ENCODE data around the gene SLC35E3.
"Not testable (repeated sequence)": the region's sequence is repeated elsewhere in the genome, so short reads cannot be mapped to it uniquely, and the experiment has no call there.

The SLC35E3 gene

DNA sequence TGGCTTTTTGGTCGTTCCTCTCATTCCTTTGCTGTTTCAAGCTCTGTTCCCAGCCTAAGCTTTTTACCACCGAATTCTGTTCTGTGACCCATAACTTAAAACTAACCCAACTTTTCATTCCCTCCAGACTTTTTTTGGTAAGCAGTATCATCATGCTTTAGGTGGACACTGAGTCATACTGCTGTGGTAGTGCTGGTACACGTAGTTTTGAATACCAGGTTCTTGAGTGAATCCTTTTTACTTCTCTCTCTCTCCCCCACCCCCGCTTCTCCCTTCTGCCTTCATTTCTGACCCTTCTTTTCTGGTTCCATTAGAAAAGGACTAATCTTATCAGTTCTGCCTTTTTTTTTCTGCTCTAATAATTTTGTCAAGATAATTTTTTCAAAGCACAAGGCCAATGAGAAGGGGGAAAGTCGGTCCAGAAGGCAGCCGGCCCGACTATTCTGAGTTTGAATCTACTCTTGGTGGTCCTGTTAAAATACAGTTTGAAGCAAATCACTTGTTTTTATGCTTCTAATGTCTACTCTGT is 59.7 kb downstream of the SLC35E3 start:
- no CpG with 5 or more reads among the region's 7 CpGs for WGBS, 2 donors (ENCODE audit: extremely low coverage in 2 of 2, insufficient read length in 2 of 2, insufficient replicate concordance in 1 of 2)
- Histone ChIP-seq H3K4ac (ENCODE audit: low read length) (no peak overlapping the region), H3K27ac (replicated peaks; ENCODE audit: low read length) (no peak overlapping the region), H3K14ac (ENCODE audit: low read length) (no peak overlapping the region), H3K9ac (ENCODE audit: low read depth, low read length, poor library complexity) (no peak overlapping the region), H2BK5ac (ENCODE audit: low read length) (no peak overlapping the region), H2BK12ac (ENCODE audit: low read length) (no peak overlapping the region), H3K36me3 (replicated peaks in 1 of 2; ENCODE audit: control insufficient read depth in 2 of 2, insufficient read depth in 2 of 2, low read length in 2 of 2) (peaks cover 0 to 15% of the 10 kb centered on the region in 2 donors), H3K4me3 (ENCODE audit: low read length in 2 of 2) (no peak overlapping the region), H3K9me3 (replicated peaks in 1 of 2; ENCODE audit: control insufficient read depth in 2 of 2, insufficient read depth in 1 of 2, low read depth in 1 of 2, low read length in 2 of 2) (peaks cover 0 to 5% of the 10 kb centered on the region in 2 donors), H3K4me1 (ENCODE audit: control insufficient read depth in 2 of 2, insufficient read depth in 1 of 2, low read depth in 1 of 2, low read length in 2 of 2) (peaks cover 0 to 6% of the 10 kb centered on the region in 2 donors), H3K23ac (ENCODE audit: low read depth, low read length, poor library complexity) (no peak overlapping the region), H4K91ac (ENCODE audit: low read depth, low read length, poor library complexity) (no peak overlapping the region), H2BK15ac (ENCODE audit: low read length) (no peak overlapping the region), H4K8ac (ENCODE audit: low read depth, low read length) (no peak overlapping the region), H3K18ac (ENCODE audit: low read length) (no peak overlapping the region), H3K79me1 (ENCODE audit: low read depth, low read length) (peaks cover 2% of the 10 kb centered on the region), H2AFZ (ENCODE audit: low read length) (no peak overlapping the region), H2AK5ac (ENCODE audit: low read depth, low read length) (no peak overlapping the region), H3K27me3 (ENCODE audit: control insufficient read depth in 3 of 3, insufficient read depth in 3 of 3, low read depth in 1 of 3, low read length in 3 of 3) (no peaks in the 10 kb centered on the region), H3K4me2 (ENCODE audit: insufficient read depth, low read length, poor library complexity, severe bottlenecking) (no peak overlapping the region), H2BK120ac (ENCODE audit: low read depth, low read length) (no peak overlapping the region)
- DNase-seq (ENCODE audit: low spot score): no peak

DNA sequence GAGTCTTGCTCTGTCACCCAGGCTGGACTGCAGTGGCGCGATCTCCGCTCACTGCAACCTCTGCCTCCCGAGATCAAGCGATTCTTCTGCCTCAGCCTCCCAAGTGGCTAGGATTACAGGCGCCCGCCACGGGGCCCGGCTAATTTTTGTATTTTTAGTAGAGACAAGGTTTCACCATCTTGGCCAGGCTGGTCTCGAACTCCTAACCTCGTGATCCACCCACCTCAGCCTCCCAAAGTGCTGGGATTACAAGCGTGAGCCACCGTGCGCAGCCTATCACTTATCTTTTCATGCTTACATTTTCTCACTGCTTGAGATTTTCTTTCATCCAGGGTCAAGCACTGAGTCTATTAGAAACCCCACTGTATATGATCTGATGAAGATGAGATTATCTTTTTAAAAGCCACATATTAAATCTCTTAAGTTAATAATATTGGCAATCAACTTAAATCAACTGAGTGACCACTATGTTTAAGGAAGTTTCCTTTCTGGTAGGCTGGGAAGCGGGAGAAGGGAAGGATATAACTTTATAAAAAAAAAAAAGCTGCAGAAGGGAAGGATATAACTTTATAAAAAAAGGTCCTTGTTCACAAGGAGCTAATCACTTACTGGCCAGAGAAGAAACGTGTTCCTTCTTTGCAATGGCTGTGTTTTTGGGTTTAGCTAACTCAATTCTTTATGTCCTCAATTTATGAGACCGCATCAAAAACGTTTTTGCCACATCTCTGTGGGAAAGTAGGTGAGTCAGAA is 60.7 kb downstream of the SLC35E3 start:
- Histone ChIP-seq H2AK5ac (ENCODE audit: low read depth, low read length) (no peak overlapping the region), H3K36me3 (replicated peaks in 1 of 2; ENCODE audit: control insufficient read depth in 2 of 2, insufficient read depth in 2 of 2, low read length in 2 of 2) (peaks cover 0 to 25% of the 10 kb centered on the region in 2 donors), H4K91ac (ENCODE audit: low read depth, low read length, poor library complexity) (no peak overlapping the region), H3K4ac (ENCODE audit: low read length) (no peak overlapping the region), H3K4me3 (ENCODE audit: low read length in 2 of 2) (no peak overlapping the region), H2BK5ac (ENCODE audit: low read length) (no peak overlapping the region), H3K9ac (ENCODE audit: low read depth, low read length, poor library complexity) (no peak overlapping the region), H3K79me1 (ENCODE audit: low read depth, low read length) (peaks cover 2% of the 10 kb centered on the region), H2BK15ac (ENCODE audit: low read length) (no peak overlapping the region), H3K18ac (ENCODE audit: low read length) (no peak overlapping the region), H3K27ac (replicated peaks; ENCODE audit: low read length) (no peak overlapping the region), H4K8ac (ENCODE audit: low read depth, low read length) (no peak overlapping the region), H3K9me3 (replicated peaks in 1 of 2; ENCODE audit: control insufficient read depth in 2 of 2, insufficient read depth in 1 of 2, low read depth in 1 of 2, low read length in 2 of 2) (peaks cover 0 to 5% of the 10 kb centered on the region in 2 donors), H2BK12ac (ENCODE audit: low read length) (no peak overlapping the region), H3K4me1 (ENCODE audit: control insufficient read depth in 2 of 2, insufficient read depth in 1 of 2, low read depth in 1 of 2, low read length in 2 of 2) (peaks cover 0 to 6% of the 10 kb centered on the region in 2 donors), H3K14ac (ENCODE audit: low read length) (no peak overlapping the region), H3K4me2 (ENCODE audit: insufficient read depth, low read length, poor library complexity, severe bottlenecking) (no peak overlapping the region), H3K27me3 (ENCODE audit: control insufficient read depth in 3 of 3, insufficient read depth in 3 of 3, low read depth in 1 of 3, low read length in 3 of 3) (no peaks in the 10 kb centered on the region), H3K23ac (ENCODE audit: low read depth, low read length, poor library complexity) (no peak overlapping the region), H2AFZ (ENCODE audit: low read length) (no peak overlapping the region), H2BK120ac (ENCODE audit: low read depth, low read length) (no peak overlapping the region)
- no peak for DNase-seq (ENCODE audit: low spot score)
- WGBS, 2 donors (ENCODE audit: extremely low coverage in 2 of 2, insufficient read length in 2 of 2, insufficient replicate concordance in 1 of 2): no CpG with 5 or more reads among the region's 18 CpGs

DNA sequence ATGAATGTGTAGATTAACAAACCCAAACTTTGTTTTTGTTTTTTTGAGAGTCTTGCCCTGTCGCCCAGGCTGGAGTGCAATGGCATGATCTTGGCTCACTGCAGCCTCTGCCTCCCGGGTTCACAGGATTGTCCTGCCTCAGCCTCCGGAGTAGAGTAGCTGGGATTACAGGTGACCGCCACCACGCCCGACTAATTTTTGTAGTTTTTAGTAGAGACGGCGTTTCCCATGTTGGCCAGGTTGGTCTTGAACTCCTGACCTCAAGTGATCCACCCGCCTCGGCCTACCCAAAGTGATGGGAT is 61.2 kb downstream of the SLC35E3 start:
- Histone ChIP-seq H3K4me3 (ENCODE audit: low read length in 2 of 2) (peak overlapping the region; percentile 69 to 95), H3K36me3 (replicated peaks in 1 of 2; ENCODE audit: control insufficient read depth in 2 of 2, insufficient read depth in 2 of 2, low read length in 2 of 2) (peaks cover 0 to 30% of the 10 kb centered on the region in 2 donors), H3K27ac (replicated peaks; ENCODE audit: low read length) (peak overlapping the region; percentile 79), H3K4me2 (ENCODE audit: insufficient read depth, low read length, poor library complexity, severe bottlenecking) (peak overlapping the region; percentile 56), H2AFZ (ENCODE audit: low read length) (peak overlapping the region; percentile 66)
- not testable (repeated sequence) for H3K9ac ChIP-seq (ENCODE audit: low read depth, low read length, poor library complexity); H3K4me1 ChIP-seq (ENCODE audit: control insufficient read depth in 2 of 2, insufficient read depth in 1 of 2, low read depth in 1 of 2, low read length in 2 of 2); H4K8ac ChIP-seq (ENCODE audit: low read depth, low read length); H3K27me3 ChIP-seq (ENCODE audit: control insufficient read depth in 3 of 3, insufficient read depth in 3 of 3, low read depth in 1 of 3, low read length in 3 of 3); DNase-seq (ENCODE audit: low spot score); H2BK15ac ChIP-seq (ENCODE audit: low read length); H3K9me3 ChIP-seq (replicated peaks in 1 of 2; ENCODE audit: control insufficient read depth in 2 of 2, insufficient read depth in 1 of 2, low read depth in 1 of 2, low read length in 2 of 2); H3K79me1 ChIP-seq (ENCODE audit: low read depth, low read length); H3K18ac ChIP-seq (ENCODE audit: low read length); H3K4ac ChIP-seq (ENCODE audit: low read length); H2AK5ac ChIP-seq (ENCODE audit: low read depth, low read length); H3K23ac ChIP-seq (ENCODE audit: low read depth, low read length, poor library complexity); H3K14ac ChIP-seq (ENCODE audit: low read length); H4K91ac ChIP-seq (ENCODE audit: low read depth, low read length, poor library complexity); H2BK12ac ChIP-seq (ENCODE audit: low read length); H2BK5ac ChIP-seq (ENCODE audit: low read length); H2BK120ac ChIP-seq (ENCODE audit: low read depth, low read length)
- WGBS, 2 donors (ENCODE audit: extremely low coverage in 2 of 2, insufficient read length in 2 of 2, insufficient replicate concordance in 1 of 2): no CpG with 5 or more reads among the region's 10 CpGs

DNA sequence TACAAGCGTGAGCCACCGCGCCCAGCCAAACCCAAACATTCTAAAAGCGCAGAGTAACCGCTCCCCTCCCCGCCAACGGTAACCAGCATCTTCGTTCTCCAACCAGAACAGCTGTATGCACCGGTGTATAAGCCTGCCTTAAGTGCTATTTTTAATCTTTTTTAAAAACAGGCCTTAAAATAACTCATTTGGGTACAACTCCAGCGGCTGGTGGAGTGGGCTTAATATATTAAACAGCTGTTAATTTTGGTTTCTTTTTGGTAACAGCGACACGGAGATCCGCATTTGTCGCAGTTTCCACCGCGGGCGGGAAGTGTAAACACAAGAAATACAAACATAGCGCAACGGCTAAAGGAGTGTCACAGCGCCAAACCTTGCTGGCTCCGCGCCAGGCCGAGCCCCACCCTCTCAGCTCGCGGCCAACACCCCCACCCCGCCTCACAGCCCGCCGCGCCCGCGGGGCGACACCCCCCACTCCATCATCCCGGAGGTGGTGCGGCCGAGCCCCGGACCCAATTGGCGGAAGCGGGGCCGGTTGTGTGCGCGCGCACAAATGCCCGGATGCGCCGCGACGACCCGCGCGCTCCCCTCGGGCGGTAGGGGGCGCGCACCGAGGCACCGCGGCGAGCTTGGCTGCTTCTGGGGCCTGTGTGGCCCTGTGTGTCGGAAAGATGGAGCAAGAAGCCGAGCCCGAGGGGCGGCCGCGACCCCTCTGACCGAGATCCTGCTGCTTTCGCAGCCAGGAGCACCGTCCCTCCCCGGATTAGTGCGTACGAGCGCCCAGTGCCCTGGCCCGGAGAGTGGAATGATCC is 61.8 kb downstream of the SLC35E3 start, which contains the start of gene MDM2:
Gene MDM2, plus strand, starts transcription at position 602 of the 812 bp plus-strand sequence. CDS start 301 bp downstream, outside the sequence.
- Histone ChIP-seq H3K18ac (ENCODE audit: low read length) (peak within 1 kb of the TSS; percentile 100), H3K79me1 (ENCODE audit: low read depth, low read length) (peaks cover 2% of the 10 kb centered on the region), H3K36me3 (replicated peaks in 1 of 2; ENCODE audit: control insufficient read depth in 2 of 2, insufficient read depth in 2 of 2, low read length in 2 of 2) (peaks cover 0 to 36% of the 10 kb centered on the region in 2 donors), H2AFZ (ENCODE audit: low read length) (peak within 1 kb of the TSS; percentile 95), H3K4me1 (ENCODE audit: control insufficient read depth in 2 of 2, insufficient read depth in 1 of 2, low read depth in 1 of 2, low read length in 2 of 2) (peaks cover 0 to 6% of the 10 kb centered on the region in 2 donors), H2BK12ac (ENCODE audit: low read length) (peak within 1 kb of the TSS; percentile 41), H3K23ac (ENCODE audit: low read depth, low read length, poor library complexity) (peak within 1 kb of the TSS; percentile 100), H2AK5ac (ENCODE audit: low read depth, low read length) (peak within 1 kb of the TSS; percentile 95), H2BK120ac (ENCODE audit: low read depth, low read length) (peak within 1 kb of the TSS; percentile 87), H2BK15ac (ENCODE audit: low read length) (peak within 1 kb of the TSS; percentile 98), H3K4me3 (ENCODE audit: low read length in 2 of 2) (peak within 1 kb of the TSS; percentile 95 to 100), H4K91ac (ENCODE audit: low read depth, low read length, poor library complexity) (peak within 1 kb of the TSS; percentile 100), H2BK5ac (ENCODE audit: low read length) (peak within 1 kb of the TSS; percentile 97), H3K27ac (replicated peaks; ENCODE audit: low read length) (peak within 1 kb of the TSS; percentile 99), H4K8ac (ENCODE audit: low read depth, low read length) (no peak within 1 kb of the TSS), H3K9ac (ENCODE audit: low read depth, low read length, poor library complexity) (peak within 1 kb of the TSS; percentile 99), H3K9me3 (replicated peaks in 1 of 2; ENCODE audit: control insufficient read depth in 2 of 2, insufficient read depth in 1 of 2, low read depth in 1 of 2, low read length in 2 of 2) (peaks cover 0 to 5% of the 10 kb centered on the region in 2 donors), H3K4me2 (ENCODE audit: insufficient read depth, low read length, poor library complexity, severe bottlenecking) (peak within 1 kb of the TSS; percentile 95), H3K27me3 (ENCODE audit: control insufficient read depth in 3 of 3, insufficient read depth in 3 of 3, low read depth in 1 of 3, low read length in 3 of 3) (no peaks in the 10 kb centered on the region), H3K14ac (ENCODE audit: low read length) (peak within 1 kb of the TSS; percentile 99), H3K4ac (ENCODE audit: low read length) (peak within 1 kb of the TSS; percentile 100)
- DNase-seq (ENCODE audit: low spot score): peak; percentile 90
- no CpG with 5 or more reads among the region's 72 CpGs for WGBS, 2 donors (ENCODE audit: extremely low coverage in 2 of 2, insufficient read length in 2 of 2, insufficient replicate concordance in 1 of 2)

Data from neuronal stem cell (in vitro differentiated cells).